Stimulated activated CD8-positive, alpha-beta memory T cell treated with anti-CD3 and anti-CD28 coated beads, Interleukin-15, amount 100 ng/mL, for 4 hours (primary cell): ENCODE data around the gene ARHGAP44.

Experiments
- DNase-seq, 2 donors: peaks; one replicate each; pipeline ENCODE4 v3.0.0-alpha.2; 2020; ENCODE audit warnings: low read depth in 2 of 2

The ARHGAP44 gene

DNA sequence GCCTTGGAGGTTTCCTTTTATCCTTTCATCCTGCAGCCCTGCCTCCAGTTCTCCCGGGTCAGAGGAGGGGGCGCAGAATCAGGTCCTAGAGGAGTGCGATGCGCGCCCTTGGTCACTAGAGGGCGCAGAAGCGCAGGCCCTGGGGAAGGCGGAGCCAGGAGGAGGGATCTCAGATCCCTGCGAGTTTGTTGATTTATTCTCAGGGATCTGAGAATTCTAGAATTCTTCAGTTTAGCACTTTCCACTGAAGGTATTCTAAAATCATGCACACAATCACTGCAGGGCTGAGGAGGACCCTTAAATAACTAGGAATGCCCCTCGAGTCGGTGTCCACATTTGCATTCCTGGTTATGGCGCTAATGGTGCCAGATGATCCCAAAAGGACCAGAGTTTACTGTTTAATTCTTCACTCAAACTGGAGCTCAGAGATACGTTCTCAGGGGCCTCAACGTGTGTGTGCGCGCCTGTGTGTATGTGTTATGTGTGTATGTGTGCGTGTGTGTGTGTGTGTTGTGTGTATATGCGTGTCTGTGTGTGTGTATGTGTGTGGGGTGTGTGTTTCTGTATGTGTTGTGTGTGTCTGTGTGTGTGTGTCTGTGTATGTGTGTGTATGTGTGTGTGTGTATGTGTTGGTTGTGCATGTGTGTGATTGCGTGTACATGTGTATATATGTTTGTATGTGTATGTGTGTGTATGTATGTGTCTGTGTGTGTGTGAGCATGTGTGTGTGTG lies 235.4 kb downstream of the ARHGAP44 start:
- peak; percentile 29 to 30 for DNase-seq

DNA sequence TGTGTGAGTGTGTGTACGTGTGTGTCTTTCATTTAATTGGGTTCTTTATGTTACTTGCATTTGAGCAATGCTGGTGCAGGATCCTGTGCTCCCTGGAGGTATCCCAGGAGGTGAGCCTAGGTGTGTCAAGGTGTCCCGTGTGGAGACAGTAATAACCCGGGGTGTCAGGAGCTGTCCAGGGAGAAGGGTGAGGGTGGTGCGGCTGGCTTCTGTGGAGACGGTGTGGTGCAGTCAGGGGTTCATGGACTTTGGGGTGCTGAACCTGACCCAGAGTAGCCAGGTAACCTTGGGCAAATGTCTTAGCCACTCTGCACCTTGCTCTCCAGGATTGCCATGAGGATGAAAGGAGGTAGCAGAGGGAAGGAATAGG lies 235.9 kb downstream of the ARHGAP44 start:
- DNase-seq = no peak

DNA sequence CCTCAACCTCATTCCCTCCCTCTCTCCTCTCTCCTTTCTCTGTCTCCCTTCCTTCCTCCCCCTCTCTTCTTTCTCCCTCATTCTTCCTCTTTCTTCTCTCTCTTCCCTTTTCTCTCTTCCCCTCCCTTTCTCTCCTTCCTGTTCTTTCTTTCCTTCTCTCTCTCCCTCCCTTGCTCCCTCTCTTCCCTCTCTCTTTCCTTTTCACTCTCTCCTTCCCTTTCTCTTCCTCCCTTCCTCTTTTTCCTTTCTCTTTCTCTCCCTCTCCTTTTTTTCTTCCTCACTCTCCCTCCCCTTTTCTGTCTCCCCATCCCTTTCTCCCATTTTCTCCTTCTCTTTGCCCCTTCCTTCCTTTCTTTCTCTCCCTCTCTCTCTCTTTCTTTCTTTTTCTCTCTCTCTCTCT lies 236.4 kb downstream of the ARHGAP44 start:
- DNase-seq = no peak

- no peak for DNase-seq
Observed at GRCh38 chr17:13027246-13027645, 237.9 kb downstream of the ARHGAP44 start.

- no peak for DNase-seq
Observed at GRCh38 chr17:13029340-13029739, 240.0 kb downstream of the ARHGAP44 start.

- no peak for DNase-seq
Observed at GRCh38 chr17:13030056-13030455, 240.8 kb downstream of the ARHGAP44 start.

DNA sequence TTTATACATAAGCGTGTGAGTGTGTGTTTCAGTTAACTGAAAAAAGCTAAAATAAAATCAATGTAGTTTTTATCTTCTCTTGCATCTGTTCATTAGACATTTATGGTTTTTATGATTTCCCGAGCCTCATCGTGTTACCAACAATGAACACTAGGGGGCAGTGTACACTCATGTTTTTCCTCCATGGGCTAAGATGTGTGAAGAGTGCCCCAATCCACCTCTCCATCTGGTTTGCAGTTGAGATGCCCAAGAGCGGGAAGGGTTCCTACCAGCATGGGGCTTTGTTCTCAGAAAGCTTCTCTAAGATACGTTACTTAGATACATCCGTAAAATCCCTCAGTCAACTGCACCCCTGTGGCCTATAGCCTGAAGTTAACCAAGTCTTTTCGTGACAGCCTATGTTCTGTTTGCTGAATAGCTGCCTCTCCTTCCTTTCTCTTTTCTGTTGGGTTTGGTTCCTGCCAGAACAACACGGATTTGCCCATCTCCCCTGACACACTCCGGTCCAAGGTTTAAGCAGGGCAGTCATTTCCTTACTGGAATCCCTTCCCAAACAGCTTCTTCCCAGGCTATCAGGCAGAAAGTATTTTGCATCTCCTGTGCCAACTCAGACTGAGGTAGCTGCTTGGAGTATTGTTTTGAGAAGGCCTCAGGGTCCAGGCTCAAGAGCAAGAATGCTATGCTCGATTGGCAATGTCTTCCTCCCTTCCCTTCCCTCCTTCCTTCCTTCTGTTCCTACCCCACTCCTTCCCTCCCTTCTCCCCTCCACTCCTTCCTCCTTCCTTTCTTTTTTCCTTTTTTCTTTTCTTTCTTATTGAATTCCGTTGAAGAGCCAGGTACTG lies 241.4 kb downstream of the ARHGAP44 start:
- DNase-seq = no peak

DNA sequence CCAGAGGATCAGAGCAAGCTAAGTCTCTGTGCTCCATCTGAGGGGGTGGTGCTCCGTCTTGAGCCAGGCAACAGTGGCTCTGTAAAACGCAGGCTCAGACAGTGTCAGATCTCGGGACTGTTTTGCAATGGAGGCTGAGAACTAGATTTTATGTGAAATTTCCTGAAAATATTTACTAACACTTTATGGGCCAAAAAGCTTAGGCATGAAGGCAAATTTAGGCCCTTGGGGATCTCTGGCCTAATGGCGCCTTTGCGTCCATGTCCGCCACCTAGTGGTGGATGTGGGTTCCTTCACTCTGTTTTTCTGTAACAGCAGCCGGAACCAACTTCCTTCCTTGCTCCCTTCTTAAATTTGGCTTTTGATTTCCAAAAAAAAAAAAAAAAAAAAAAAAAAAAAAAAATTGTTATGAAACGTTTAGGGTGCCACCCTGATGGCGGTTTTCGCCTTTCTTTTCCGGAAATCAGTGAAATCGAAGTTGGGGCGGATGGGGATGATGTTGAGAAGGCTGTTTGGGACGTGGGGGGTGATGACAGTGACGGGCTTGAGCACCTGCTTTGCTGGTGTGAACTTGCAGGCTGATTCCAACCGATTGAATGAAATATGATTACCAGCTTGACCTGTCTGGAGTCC lies 242.5 kb downstream of the ARHGAP44 start:
- DNase-seq = no peak

GRCh38 chr17:13035420-13035819 lies 246.1 kb downstream of the ARHGAP44 start:
- no peak for DNase-seq

- DNase-seq = no peak
Observed at GRCh38 chr17:13036751-13037150, 247.5 kb downstream of the ARHGAP44 start.

DNA sequence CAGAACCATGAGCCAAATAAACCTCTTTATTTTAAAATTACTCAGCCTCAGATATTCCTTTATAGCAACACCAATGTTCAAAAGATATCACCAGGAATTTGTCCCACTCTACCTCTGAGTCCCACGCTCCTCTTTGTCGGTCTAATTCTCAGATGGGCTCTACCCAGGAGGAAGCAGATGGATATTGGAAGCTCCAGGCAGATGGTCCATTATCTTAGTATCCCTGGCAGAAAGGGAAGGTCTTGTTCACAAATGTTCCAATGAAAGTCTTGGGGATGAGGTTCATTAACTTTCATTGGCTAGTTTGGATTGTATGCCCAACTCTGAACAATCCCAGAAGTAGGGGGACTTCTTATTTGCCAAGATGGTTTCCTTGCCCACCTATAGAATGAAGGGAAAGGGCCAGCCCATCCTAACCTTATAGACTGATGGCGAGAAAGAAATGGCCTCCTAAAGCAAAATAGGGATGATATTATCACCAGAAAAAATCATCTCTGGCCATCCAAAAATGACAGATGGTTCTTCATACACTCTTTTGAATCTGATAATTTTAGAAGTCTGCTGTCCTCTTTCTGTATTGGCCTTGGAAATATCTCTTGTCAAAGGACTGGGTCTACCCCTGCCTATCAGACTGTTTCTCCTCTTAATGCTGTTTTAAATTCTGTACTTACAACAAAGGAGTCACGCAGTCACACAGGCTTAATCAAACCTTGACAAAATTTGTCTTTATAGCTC lies 249.8 kb downstream of the ARHGAP44 start:
- DNase-seq = no peak
